ENCODE measurements around the gene CNTNAP2.
A peak's percentile ranks its signal among the peaks of the same experiment; 100 is the strongest.

Gene CNTNAP2

GRCh38 chr7:147171013-147171391 is 1054.4 kb downstream of the CNTNAP2 start:
- no peak for DNase-seq

GRCh38 chr7:147173883-147174282 is 1057.3 kb downstream of the CNTNAP2 start:
- DNase-seq, result no peak

DNA sequence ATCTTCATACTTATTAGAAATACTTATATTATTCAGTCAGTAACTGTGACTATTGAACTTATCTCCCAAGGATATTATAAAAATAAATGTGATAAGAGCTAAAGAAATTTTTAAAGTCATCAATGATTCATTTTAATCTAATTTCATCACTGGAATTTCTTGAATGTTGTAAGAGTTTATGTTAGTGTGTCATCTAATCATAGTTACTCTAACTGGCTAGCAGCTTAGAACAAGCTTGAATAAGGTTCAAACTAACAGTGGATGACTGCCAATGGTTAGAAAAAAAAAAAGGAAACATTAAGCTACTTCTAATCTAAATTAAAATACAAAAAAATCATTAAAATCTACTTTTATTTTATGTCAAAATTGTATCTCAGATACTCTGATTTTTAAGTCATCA is 1066.3 kb downstream of the CNTNAP2 start:
- DNase-seq, result no peak

- no peak for DNase-seq
Measured at GRCh38 chr7:147183276-147183675, 1066.7 kb downstream of the CNTNAP2 start.

DNA sequence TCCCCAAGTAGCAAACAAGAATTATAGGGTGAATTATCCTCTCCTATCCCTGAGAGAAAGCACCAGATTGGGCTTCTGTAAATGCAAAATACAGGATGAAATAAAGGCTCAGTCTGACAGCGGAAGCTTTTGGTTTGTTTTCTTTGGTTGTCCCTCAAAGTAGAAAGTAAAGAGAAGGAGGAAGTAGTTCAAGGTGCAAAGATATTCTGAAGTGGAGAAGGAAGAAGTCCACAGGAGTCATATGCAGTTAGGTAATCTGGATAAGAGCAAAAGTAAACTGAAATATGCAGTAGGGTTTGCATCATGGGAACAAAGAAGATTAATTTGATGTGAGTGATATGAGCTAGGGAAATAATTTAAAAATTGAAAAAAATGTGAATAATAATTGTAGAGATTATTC is 1071.9 kb downstream of the CNTNAP2 start:
- no peak for DNase-seq

DNA sequence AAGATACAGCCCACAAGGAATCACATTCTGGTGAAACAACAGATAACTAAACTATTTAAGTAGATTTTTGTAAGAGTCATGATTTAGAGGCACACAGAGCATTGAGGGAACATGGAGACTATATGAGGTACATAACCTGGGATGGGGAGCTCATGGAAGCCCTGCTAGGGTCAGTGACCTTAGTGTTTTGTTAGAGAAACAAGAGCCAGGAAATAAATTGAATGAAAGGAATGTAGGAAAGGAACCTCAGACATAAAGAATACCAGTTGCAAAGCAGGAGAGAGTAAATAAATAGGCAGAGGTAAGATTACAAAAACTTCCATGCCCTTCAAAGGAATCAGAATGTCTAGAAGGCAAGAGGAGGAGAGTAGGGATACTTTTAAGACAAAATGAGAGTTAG is 1076.9 kb downstream of the CNTNAP2 start:
- no peak for DNase-seq

DNA sequence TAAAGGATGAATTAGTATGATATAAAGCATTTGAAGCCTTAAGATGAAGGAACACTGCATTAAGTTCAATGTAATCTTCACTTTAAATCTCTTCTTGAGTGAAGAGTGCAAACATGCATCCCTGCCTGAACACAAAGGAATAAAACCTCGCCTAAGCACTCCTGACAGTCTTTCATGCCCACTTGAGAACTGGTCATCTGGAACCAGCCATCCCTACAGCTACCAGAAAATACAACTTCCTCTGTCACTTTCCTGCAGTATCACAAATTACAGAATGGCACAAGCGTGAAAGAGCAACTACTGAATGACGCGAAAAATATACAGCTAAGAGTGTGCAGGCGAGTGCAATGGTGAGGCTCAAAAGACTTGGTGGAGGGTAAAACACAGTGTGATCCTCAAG is 1079.9 kb downstream of the CNTNAP2 start:
- DNase-seq, result peak; percentile 86 to 89

DNA sequence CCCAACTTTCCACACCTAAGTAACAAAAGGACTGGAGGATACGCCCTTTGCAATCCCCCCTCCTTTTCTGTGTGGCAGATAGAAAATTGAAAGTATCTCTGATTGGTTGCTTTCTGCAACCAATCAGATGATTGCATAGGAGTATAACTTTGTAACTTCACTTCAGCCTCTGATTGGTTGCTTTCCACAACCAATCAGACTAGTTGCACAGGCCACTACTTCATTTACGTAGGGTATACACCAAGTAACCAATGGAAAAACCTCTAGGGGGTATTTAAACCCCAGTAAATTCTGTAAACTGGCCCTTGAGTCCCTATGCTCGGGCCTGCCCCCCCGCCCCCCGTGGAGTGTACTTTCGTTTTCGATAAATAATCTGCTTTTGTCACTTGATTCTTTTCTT is 1080.4 kb downstream of the CNTNAP2 start:
- peak in 1 of 2 experiments; percentile 21 for DNase-seq

DNA sequence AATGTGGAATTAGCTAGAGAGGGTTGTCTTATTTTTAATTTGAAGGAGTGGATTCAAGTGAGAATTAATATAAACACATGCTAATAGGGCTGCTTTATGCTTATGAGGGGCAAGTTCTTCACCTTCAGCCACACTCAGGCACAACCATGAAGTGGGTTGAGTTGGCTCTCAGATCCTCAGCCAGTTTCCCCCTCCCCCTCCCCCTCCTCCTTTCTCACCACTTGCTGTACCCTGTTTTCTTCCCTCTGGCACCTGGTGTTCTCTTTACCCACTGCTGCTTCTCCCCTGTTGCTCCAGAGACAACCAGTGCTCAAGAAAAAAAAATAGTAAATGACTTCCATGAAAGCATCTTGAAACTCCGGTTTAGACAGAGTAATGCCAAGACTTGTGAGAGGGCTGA is 1083.3 kb downstream of the CNTNAP2 start:
- DNase-seq, result no peak

DNA sequence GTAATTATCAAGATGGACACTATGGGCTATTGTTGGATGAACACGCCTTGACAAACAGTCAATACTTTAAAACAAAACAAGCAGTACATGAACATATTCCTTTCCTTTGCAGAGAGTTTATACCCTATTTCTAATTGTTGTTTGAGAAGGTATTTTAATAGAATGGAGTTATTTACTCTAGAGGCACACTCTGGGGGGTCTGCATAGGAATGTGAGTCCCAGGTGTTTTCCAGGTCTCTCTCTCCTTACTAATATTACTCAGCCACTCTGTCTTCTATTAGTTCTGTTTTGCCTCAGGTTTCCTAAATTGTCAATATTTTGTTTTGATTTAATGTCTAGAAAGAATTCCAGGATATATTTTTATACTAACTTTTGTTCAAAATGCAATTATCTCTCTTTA is 1091.4 kb downstream of the CNTNAP2 start:
- DNase-seq, result no peak

DNA sequence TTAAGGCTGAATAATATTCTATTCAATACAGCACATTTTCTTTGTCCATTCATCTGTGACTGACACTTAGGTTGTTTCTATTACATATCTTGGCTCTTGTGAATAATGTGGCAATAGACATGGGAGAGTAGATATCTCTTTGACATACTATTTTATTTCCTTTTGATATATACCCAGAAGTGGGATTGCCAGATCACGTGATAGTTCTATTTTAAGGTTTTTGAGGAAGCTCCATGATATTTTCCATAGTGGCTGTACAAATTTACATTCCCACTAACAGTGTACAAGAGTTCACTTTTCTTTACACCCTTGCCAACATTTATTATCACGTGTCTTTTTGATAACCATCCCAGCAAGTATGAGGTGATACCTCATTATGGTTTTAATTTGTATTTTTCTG is 1114.7 kb downstream of the CNTNAP2 start:
- DNase-seq, result no peak

- DNase-seq, result no peak
Measured at GRCh38 chr7:147235645-147236382, 1119.2 kb downstream of the CNTNAP2 start.

GRCh38 chr7:147240468-147240867 is 1123.9 kb downstream of the CNTNAP2 start:
- no peak for DNase-seq

DNA sequence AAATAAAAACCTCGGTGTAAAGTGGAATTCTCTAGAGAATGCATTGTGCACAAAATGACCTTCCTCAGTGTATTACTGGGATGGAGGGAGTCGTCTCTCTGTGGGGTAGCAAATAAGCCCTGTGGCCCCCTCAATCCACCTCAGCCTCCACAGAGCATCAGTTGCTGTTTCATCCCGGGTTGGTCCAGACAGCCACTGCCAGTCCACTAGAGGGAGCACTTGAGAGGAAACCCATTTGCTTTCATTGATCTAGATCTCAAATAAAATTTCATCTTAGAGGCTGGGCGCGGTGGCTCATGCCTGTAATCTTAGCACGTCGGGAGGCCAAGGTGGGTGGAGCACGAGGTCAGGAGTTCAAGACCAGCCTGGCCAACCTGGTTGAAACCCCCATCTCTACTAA is 1128.7 kb downstream of the CNTNAP2 start:
- DNase-seq, result peak in 1 of 2 experiments; percentile 18

GRCh38 chr7:147249956-147250355 is 1133.4 kb downstream of the CNTNAP2 start:
- no peak for DNase-seq

- DNase-seq, result no peak
Measured at GRCh38 chr7:147251751-147252325, 1135.2 kb downstream of the CNTNAP2 start.

- no peak for DNase-seq
Measured at GRCh38 chr7:147261693-147262092, 1145.1 kb downstream of the CNTNAP2 start.

- no peak for DNase-seq
Measured at GRCh38 chr7:147265528-147265927, 1148.9 kb downstream of the CNTNAP2 start.

- DNase-seq, result no peak
Measured at GRCh38 chr7:147276106-147276505, 1159.5 kb downstream of the CNTNAP2 start.

GRCh38 chr7:147276783-147277370 is 1160.3 kb downstream of the CNTNAP2 start:
- peak; percentile 15 to 65 for DNase-seq

- no peak for DNase-seq
Measured at GRCh38 chr7:147279514-147279913, 1162.9 kb downstream of the CNTNAP2 start.

- DNase-seq, result no peak
Measured at GRCh38 chr7:147279964-147280374, 1163.4 kb downstream of the CNTNAP2 start.

DNA sequence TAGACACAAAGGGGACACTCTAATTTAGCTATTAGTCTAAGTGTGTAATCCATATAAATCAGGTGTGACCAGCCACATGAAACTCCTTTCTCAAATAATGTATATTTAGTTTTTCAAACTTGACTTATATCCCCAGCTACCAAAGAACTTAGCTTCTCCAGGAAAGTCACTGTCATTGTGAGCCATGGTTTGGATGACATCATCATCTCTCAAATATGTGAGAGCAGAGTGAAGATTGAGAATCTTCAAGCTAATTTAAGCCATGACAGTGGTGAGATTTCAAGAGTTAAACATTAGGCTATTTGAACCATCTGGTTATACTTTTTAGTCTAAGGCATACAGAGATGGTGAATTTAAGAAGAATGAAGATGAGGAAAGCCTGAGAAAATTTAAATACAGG is 1165.6 kb downstream of the CNTNAP2 start:
- no peak for DNase-seq

- no peak for DNase-seq
Measured at GRCh38 chr7:147296201-147296600, 1179.6 kb downstream of the CNTNAP2 start.

GRCh38 chr7:147296986-147297385 is 1180.4 kb downstream of the CNTNAP2 start:
- no peak for DNase-seq

All from NCI-H187 (cell line).